ENCODE results near the gene APOBEC3B.
"Not testable (repeated sequence)": the region's sequence is repeated elsewhere in the genome, so short reads cannot be mapped to it uniquely, and the experiment has no call there.

Gene APOBEC3B

GRCh38 chr22:38951734-38952133 lies 30.4 kb upstream of the APOBEC3B start:
- no peak for DNase-seq (ENCODE audit: low spot score)

- DNase-seq (ENCODE audit: low spot score): no peak
Observed at GRCh38 chr22:38952281-38952993, 29.7 kb upstream of the APOBEC3B start.

- no peak for DNase-seq (ENCODE audit: low spot score)
Observed at GRCh38 chr22:38953091-38953490, 29.1 kb upstream of the APOBEC3B start.

- peak; percentile 57 for DNase-seq (ENCODE audit: low spot score)
Observed at GRCh38 chr22:38953577-38954413, 28.4 kb upstream of the APOBEC3B start.

GRCh38 chr22:38954414-38955043 lies 27.6 kb upstream of the APOBEC3B start:
- DNase-seq (ENCODE audit: low spot score): no peak

DNA sequence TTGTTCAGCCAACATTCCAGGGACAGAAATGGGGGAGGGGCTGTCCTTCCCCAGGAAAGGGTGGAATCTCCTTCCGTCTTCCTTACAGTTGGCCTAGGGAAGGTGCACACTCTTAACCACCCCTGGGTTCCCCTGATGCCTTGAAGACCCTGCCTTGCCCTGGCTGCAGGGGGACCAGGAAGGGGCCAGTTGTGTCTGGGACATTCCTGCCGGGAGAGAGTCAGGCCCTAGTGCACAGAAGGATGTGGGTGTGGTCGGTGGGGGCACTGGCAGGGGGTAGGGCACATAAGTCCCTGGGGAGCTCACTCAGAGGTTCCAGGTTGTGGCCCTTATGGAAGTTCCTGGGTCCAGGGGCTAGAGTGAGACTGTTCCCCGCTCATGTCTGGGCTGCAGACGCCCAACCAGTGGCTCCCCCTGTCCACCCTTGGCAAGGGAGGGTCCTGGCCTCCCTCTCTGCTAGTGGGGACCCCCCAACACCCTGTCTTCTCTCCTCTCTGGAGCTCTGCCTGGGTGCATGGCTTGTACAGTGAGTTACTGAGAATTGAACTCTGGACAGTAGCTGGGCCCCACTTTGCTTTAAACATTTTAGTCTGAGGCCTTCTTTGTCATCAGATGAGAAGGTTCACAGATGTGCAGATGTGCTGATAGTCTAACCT lies 26.8 kb upstream of the APOBEC3B start:
- no peak for DNase-seq (ENCODE audit: low spot score)

DNA sequence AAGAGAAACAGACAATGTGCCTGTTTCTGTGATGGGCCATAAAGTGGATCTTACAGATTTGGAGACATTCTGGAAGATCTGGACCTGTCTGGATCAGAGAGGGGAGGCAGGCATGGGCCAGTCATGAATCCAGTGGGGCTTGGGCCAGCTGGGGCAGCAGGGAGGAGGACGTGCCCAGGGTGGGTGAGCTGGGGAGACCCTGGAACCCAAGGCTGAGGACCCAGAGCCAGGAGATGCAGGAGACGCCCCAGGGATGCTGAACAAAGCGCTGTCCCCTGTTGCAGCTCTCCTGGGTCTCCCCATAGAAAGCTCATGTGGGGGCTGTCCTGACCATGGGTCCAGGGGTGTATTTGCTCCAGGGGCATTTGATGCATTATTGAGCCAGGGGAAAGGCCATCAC lies 26.2 kb upstream of the APOBEC3B start:
- no peak for DNase-seq (ENCODE audit: low spot score)

DNA sequence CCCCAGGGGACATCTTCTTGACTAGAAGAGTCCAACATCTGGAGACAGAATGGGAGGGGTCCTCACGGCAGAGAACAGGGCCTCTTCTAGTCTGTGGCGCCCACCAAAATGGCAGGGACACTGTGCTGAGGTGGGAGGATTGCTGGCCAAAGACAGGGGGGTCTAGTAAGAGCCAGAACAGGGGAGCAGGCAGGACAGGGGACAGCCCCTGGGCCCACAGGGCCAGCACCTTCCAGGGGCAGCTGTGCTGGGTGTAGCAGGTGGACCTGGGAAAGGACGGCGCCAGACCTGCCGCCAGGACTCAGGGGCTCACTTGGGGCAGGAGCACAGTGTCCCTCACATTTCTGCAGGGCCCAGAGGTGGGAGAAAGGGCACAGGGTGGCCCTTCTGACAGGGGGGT lies 25.6 kb upstream of the APOBEC3B start:
- no peak for DNase-seq (ENCODE audit: low spot score)

- DNase-seq (ENCODE audit: low spot score): peak; percentile 79
Observed at GRCh38 chr22:38957046-38957770, 24.9 kb upstream of the APOBEC3B start, which contains the start of gene APOBEC3A. TSS of gene APOBEC3A (plus strand) at chr22:38957609. CDS start at chr22:38957692, 83 bp downstream.

DNA sequence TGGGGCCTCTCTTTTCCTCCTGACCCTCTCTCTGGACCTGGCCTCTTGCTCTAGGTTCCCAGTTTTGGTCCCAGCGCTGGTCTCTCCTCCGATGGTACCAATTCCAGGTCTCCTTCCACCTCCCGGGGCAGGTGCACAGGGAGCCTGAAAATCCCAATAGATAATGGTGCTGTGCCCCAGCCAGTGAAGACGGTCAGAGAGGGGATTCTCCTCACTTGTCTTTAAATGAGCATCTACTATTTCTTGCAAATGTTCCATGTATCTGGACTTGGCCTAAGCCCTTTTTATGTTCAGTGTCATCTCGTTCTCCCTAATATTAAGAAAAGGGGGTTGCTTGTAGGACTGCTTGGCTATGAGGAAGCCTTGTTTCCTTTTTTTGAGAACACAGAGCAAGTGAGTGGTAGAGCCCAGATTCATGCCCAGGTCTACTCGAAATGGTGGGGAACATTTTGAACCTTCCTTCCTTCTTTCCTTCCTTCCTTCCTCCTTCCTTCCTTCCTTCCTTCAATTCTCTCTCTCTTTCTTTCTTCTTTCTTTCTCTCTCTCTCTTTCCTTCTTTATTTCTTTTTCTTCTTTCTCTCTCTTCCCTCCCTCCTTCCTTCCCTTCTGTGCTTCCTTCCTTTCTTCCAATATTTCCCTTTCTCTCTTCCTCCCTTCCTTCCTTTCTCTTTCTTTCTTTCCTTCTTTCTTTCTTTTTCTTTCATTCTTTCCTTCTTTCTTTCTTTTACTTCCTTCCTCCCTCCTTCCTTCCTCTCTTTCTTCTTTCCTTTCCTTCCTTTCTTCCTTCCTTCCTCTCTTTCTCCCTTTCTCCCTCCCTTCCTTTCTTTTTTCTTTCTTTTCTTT lies 24.1 kb upstream of the APOBEC3B start:
- no peak for DNase-seq (ENCODE audit: low spot score)

DNA sequence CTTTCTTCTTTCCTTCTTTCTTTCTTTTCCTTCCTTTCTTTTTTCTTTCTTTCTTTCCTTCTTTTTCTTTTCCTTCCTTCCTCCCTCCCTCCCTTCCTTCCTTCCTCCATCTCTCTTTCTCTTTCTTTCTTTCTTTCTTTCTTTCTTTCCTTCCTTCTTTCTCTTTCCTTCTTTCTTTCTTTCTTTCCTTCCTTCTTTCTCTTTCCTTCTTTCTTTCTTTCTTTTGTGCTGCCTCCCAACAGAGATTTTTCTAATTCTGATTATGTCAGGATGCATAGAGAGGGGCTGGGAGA lies 23.6 kb upstream of the APOBEC3B start:
- DNase-seq (ENCODE audit: low spot score): not testable (repeated sequence)

GRCh38 chr22:38959590-38959989 lies 22.6 kb upstream of the APOBEC3B start:
- no peak for DNase-seq (ENCODE audit: low spot score)

DNA sequence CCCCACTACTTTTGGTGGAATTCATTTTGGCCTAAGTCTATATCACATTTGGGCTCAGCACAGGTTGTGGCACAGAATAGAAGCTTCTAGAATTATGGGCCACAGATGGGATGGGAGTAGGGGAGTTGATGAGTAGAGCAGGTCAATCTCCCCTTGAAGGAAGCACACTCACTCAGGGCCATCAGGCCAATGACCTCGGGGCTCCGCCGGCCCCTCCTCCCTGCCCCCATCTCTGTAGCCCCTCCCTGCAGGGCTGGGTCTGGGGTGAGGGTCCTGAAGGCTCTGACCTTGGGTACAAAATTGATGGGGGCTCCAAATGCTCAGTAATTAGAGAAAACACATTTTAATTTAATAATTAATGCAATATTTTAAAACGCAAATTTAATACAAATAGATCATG lies 21.5 kb upstream of the APOBEC3B start:
- not testable (repeated sequence) for DNase-seq (ENCODE audit: low spot score)

DNA sequence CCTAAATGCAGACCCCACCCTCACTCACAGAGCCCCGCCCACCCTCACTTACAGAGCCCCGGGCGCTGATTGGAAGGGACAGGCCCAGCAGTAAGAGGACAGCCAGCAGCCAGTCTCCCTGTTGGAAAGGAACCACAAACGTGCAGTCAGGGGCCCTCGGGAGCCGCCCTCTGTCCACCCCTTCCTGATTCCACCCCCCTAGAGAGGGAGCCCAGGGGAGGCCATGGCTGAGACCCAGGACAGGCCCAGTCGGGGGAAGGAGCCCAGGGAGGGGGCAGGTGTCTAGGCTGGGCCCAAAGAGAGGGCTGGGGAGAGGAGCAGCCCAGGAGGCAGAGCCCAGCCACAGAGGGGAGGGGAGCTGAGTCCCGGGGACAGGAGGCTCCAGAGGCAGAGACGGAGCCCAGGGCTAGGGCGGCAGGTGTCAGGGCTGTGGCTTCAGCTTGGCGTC lies 18.8 kb upstream of the APOBEC3B start:
- DNase-seq (ENCODE audit: low spot score): not testable (repeated sequence)

DNA sequence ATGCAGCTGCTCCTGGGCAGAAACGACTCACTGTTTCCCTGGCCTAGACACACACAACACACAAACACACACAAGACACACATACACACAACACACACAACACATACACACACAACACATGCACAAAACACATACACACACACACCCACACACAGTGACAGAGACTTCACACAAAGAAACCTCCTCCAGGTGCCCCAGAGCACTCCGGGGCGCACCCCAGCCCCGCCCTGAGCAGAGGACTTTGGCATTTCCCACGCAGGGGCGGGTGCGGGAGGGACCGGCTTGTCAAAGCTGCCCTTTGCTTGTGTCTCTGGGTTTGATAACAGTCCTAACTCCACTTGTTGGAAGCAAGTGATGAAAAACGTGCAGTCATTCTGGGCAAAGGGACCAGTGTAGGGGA lies 18.3 kb upstream of the APOBEC3B start:
- peak; percentile 83 for DNase-seq (ENCODE audit: low spot score)

- DNase-seq (ENCODE audit: low spot score): no peak
Observed at GRCh38 chr22:38964306-38964705, 17.8 kb upstream of the APOBEC3B start.

DNA sequence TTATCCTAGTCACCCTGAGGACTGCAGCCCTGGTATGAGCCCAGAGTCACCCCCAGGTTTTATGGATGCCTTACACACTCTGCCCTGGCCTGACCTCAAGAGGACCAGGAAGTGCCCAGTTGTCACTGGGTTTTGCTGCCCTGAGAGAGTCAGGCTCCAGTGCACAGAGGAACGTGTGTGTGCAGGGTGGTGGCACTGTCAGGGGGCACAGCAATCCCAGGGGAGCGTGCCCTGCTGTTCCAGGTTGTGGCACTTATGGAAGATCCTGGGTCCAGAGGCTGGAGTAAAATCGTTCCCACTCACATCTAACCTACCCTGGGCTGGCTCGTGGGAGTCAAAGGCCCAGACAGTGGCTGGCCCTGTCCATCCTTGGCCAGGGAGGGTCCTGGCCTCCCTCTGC lies 17.2 kb upstream of the APOBEC3B start:
- no peak for DNase-seq (ENCODE audit: low spot score)

GRCh38 chr22:38965614-38966379 lies 16.4 kb upstream of the APOBEC3B start:
- DNase-seq (ENCODE audit: low spot score): no peak

DNA sequence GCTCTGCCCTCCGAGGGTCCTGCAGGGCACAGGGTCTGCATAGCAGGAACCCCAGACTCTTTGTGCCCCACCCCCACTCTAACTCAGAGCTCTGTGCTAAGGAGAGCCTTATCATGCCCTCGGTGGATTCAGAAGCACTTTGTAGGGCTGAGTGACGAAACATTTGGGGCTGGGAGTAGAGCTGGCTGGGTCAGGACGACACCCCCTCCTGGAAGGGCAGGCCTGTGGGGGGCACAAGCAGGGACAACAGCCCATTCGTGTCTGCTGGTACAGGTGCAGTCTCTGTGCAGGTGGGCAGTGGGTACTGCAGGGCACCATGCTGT lies 15.8 kb upstream of the APOBEC3B start:
- peak; percentile 57 for DNase-seq (ENCODE audit: low spot score)

- no peak for DNase-seq (ENCODE audit: low spot score)
Observed at GRCh38 chr22:38966942-38967341, 15.2 kb upstream of the APOBEC3B start.

Data from hematopoietic multipotent progenitor cell treated with erythropoietin and hydrocortisone succinate and interleukin-3 and kit ligand, for 15 days (in vitro differentiated cells).